GM12864 (cell line): ENCODE measurements around the gene CSGALNACT2.
"Not testable (repeated sequence)": the region's sequence is repeated elsewhere in the genome, so short reads cannot be mapped to it uniquely, and the experiment has no call there.

ENCODE experiments used
- DNase-seq: peaks from one replicate; pipeline ENCODE4 v3.0.0-alpha.2; 2011; ENCODE audit warnings: low read depth
- H3K4me3 ChIP-seq: 2 replicates; pipeline ENCODE4 v1.5.1; 2011; ENCODE audit warnings: mild to moderate bottlenecking, low read depth, low read length, control low read depth
- TF ChIP-seq, protein P1 (sequence below): IDR thresholded peaks from 2 replicates; pipeline ENCODE4 v1.5.1; 2011; ENCODE audit warnings: low read depth, mild to moderate bottlenecking, moderate library complexity, low read length, control low read depth, inconsistent platforms; ENCODE audit errors: missing control alignments

The CSGALNACT2 gene

GRCh38 chr10:43173120-43173519, 34.9 kb downstream of the CSGALNACT2 start:
- no peak for DNase-seq
- TF ChIP-seq, protein P1, sequence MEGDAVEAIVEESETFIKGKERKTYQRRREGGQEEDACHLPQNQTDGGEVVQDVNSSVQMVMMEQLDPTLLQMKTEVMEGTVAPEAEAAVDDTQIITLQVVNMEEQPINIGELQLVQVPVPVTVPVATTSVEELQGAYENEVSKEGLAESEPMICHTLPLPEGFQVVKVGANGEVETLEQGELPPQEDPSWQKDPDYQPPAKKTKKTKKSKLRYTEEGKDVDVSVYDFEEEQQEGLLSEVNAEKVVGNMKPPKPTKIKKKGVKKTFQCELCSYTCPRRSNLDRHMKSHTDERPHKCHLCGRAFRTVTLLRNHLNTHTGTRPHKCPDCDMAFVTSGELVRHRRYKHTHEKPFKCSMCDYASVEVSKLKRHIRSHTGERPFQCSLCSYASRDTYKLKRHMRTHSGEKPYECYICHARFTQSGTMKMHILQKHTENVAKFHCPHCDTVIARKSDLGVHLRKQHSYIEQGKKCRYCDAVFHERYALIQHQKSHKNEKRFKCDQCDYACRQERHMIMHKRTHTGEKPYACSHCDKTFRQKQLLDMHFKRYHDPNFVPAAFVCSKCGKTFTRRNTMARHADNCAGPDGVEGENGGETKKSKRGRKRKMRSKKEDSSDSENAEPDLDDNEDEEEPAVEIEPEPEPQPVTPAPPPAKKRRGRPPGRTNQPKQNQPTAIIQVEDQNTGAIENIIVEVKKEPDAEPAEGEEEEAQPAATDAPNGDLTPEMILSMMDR, result no peak
- H3K4me3 ChIP-seq, result no peak overlapping the region

GRCh38 chr10:43174969-43175368, 36.7 kb downstream of the CSGALNACT2 start:
- DNase-seq, result no peak

GRCh38 chr10:43176271-43176670, 38.0 kb downstream of the CSGALNACT2 start:
- no peak overlapping the region for H3K4me3 ChIP-seq

More at GRCh38 chr10:43174969-43175368, 36.7 kb downstream of the CSGALNACT2 start:
- no peak overlapping the region for H3K4me3 ChIP-seq
- TF ChIP-seq, protein P1, result no peak

DNA sequence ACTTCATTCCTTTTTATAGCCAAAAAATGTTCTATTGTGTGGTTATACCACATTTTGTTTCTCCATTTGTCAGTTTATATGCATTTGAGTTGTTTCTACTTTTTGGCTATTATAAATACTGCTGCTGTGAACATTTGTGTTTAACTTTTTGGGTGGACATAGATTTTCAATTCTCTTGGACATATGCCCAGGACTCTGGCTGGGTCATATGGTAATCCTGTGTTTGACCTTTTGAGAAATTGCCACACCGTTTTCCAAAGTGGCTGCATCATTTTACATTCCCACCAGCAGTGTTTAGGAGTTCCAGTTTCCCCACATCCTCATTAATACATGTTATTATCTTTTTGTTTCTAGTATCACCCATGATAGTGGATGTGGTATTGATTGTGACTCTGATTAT, 39.4 kb downstream of the CSGALNACT2 start:
- H3K4me3 ChIP-seq, result no peak overlapping the region
- TF ChIP-seq, protein P1, result no peak
- no peak for DNase-seq

More at GRCh38 chr10:43176271-43176670, 38.0 kb downstream of the CSGALNACT2 start:
- DNase-seq, result no peak
- TF ChIP-seq, protein P1, result no peak

- no peak for DNase-seq
- H3K4me3 ChIP-seq, result no peak overlapping the region
- TF ChIP-seq, protein P1, result no peak
These were observed 42.9 kb downstream of the CSGALNACT2 start for GRCh38 chr10:43181146-43181545.

GRCh38 chr10:43183764-43184163, 45.5 kb downstream of the CSGALNACT2 start:
- not testable (repeated sequence) for H3K4me3 ChIP-seq, DNase-seq

DNA sequence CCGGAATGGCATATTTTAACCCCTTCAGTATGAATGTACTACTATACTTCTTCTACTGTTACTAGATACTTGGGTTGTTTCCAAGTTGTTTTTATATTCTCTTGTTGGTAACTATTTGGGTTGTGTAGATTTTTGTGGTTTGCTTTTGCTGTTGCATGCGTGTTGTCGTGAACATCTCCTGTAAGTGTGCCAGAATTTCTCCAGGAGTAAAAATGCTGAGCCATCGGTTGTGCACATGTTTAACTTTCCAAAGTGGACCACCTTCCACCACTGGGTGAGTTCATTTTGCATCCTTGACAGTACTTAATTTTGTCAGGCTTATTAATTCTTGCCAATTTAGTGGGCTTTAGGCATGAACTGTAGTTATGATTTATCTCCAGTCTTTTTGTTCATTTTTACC, 47.9 kb downstream of the CSGALNACT2 start:
- H3K4me3 ChIP-seq, result no peak overlapping the region
- TF ChIP-seq, protein P1, result no peak

More for the DNA sequence above, 47.9 kb downstream of the CSGALNACT2 start:
- no peak for DNase-seq
